ENCODE measurements around the gene ROR2.

DNA sequence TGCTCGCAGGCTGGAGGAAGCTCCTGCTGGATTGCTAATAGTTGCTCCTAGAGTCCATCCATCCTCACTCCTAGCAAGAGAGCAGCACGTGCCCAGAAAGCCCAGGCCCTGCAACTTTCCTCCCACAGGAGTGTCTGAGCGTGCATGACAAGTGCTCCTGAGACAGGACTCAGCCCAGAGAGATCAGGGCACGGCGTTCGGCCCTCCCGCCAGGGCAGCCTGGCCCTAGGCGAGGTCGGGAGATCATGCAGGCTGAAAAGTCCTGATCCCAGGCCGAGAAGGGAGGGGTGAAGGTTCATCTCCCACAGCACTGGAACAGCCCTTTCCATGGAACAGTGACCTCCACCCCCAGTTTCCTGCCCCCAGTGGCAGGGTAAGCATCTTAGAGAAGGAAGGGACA, 94.8 kb downstream of the ROR2 start:
- TF ChIP-seq, protein P1, sequence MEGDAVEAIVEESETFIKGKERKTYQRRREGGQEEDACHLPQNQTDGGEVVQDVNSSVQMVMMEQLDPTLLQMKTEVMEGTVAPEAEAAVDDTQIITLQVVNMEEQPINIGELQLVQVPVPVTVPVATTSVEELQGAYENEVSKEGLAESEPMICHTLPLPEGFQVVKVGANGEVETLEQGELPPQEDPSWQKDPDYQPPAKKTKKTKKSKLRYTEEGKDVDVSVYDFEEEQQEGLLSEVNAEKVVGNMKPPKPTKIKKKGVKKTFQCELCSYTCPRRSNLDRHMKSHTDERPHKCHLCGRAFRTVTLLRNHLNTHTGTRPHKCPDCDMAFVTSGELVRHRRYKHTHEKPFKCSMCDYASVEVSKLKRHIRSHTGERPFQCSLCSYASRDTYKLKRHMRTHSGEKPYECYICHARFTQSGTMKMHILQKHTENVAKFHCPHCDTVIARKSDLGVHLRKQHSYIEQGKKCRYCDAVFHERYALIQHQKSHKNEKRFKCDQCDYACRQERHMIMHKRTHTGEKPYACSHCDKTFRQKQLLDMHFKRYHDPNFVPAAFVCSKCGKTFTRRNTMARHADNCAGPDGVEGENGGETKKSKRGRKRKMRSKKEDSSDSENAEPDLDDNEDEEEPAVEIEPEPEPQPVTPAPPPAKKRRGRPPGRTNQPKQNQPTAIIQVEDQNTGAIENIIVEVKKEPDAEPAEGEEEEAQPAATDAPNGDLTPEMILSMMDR (IDR thresholded peaks at IDR 0.05): no peak
- no peak for TF ChIP-seq POLR2A (IDR thresholded peaks at IDR 0.05)

All from Peyer's patch (tissue), 4 donors.